Karpas-422 (cell line): ENCODE results near the gene ODAD3. TPM values are rescaled to one million over a fixed set of nuclear protein-coding genes. Genes with fewer than 3 reads are reported as not detected.

Experiments used
- DNase-seq: peaks from one replicate; pipeline ENCODE4 v3.0.0-alpha.2; 2015
- H2AFZ ChIP-seq: fragments of 200-600 bp; sonication (generic); 2 replicates; pipeline ENCODE4 v1.6.1; 2014; ENCODE audit warnings: antibody characterized with exemption, low read length, mixed read lengths
- H3K27ac ChIP-seq: fragments of 200-600 bp; sonication (generic); 2 replicates; pipeline ENCODE4 v1.5.1; 2014; ENCODE audit warnings: mild to moderate bottlenecking, low read length, moderate library complexity
- H3K27me3 ChIP-seq: fragments of 200-600 bp; sonication (generic); 2 replicates; pipeline ENCODE4 v1.6.1; 2014; ENCODE audit warnings: low read length, mixed read lengths
- H3K36me3 ChIP-seq: fragments of 200-600 bp; sonication (generic); 2 replicates; pipeline ENCODE4 v1.6.1; 2014; ENCODE audit warnings: low read length, mixed read lengths; ENCODE audit not compliant: insufficient read depth
- H3K4me1 ChIP-seq: fragments of 200-600 bp; sonication (generic); 2 replicates; pipeline ENCODE4 v1.6.1; 2014; ENCODE audit warnings: mild to moderate bottlenecking, low read length, mixed read lengths
- H3K4me2 ChIP-seq: fragments of 200-600 bp; sonication (generic); 2 replicates; pipeline ENCODE4 v1.6.1; 2014; ENCODE audit warnings: low read length, low read depth, mild to moderate bottlenecking; ENCODE audit not compliant: poor library complexity, severe bottlenecking
- H3K4me3 ChIP-seq: fragments of 200-600 bp; sonication (generic); 2 replicates; pipeline ENCODE4 v1.5.1; 2014; ENCODE audit warnings: mild to moderate bottlenecking, antibody characterized with exemption, low read length, mixed read lengths
- H3K79me2 ChIP-seq: fragments of 200-600 bp; sonication (generic); 2 replicates; pipeline ENCODE4 v1.6.1; 2014; ENCODE audit warnings: mild to moderate bottlenecking, low read length, mixed read lengths
- H3K9ac ChIP-seq: fragments of 200-600 bp; sonication (generic); 2 replicates; pipeline ENCODE4 v1.6.0; 2014; ENCODE audit warnings: low read length
- H3K9me2 ChIP-seq: fragments of 200-600 bp; sonication (generic), shearing (Covaris generic); replicated peaks from 2 replicates; pipeline ENCODE4 v1.6.0; 2014; ENCODE audit warnings: mild to moderate bottlenecking, low read length, moderate library complexity; ENCODE audit not compliant: insufficient read depth
- H3K9me3 ChIP-seq: fragments of 300-700, 200-600 bp; sonication (generic); 2 replicates; pipeline ENCODE4 v1.6.1; 2014; ENCODE audit warnings: low read length, mixed read lengths
- H4K20me1 ChIP-seq: fragments of 200-600 bp; sonication (generic); 2 replicates; pipeline ENCODE4 v1.6.1; 2014; ENCODE audit warnings: mild to moderate bottlenecking, antibody characterized with exemption, low read length, low read depth; ENCODE audit not compliant: insufficient read depth
- total RNA-seq: library from RNA; depleted of rRNA; stranded (reverse); fragments of >200 nt; shearing (Covaris generic); gene quantifications from 2 replicates; pipeline ENCODE4 v1.2.3, GENCODE V29; 2014; ENCODE audit warnings: low replicate concordance; rRNA removed

The ODAD3 gene
- total RNA-seq, result 0.32 TPM in 1 of 2 replicates, not detected in the other

DNA sequence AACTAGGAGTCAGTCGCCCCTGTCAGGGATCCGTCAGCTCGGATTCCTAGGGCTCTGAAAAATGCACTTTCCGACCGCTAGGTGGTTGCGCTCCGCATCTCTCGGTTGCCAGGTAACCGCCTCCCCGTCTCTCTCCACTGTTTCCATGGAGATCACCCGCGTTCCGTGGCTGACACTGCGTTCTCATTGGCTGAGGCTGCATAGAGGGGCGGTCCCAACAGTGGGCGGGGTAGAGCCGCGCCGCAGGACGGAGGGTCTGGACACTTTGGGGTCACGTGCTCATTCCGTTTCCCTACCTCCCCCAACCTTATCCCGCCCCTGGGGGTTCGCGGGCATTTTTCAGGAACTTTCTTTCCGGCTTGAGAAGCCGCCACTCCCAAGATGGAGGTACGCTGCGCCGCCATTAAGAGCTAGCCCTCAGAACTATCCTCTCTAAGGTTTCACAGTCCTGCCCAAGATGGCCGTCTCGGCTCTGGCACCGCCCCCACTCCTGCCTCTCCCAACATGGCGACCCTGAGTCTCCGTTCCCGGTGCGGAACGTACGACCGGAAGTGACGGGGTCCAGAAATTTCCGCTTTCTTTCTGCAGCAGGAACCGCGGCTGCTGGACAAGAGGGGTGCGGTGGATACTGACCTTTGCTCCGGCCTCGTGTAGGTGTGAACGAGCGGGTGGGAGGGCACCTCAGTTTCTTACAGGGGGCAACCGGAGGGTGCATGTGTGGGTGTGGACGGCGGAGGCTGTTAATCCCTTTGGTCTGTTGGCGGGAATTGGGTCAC, at the start of gene ODAD3, which contains the start of gene PRKCSH:
TSS of gene ODAD3 (minus strand) at position 65 of the 776 bp plus-strand sequence. CDS start 105 bp downstream, outside the sequence.
TSS of gene PRKCSH (plus strand) at position 579 of the 776 bp plus-strand sequence. CDS start 483 bp downstream, outside the sequence.
- Histone ChIP-seq H3K4me1 (peaks cover 24% of the 10 kb centered on the region), H3K4me2 (peak within 1 kb of the TSS; percentile 98), H3K9me2 (no peaks in the 10 kb centered on the region), H3K9ac (peak within 1 kb of the TSS; percentile 80), H3K27me3 (no peaks in the 10 kb centered on the region), H4K20me1 (peaks cover 5% of the 10 kb centered on the region; the same call in 1 of the 2 replicates), H3K4me3 (peak within 1 kb of the TSS; percentile 84), H3K36me3 (peaks cover 10% of the 10 kb centered on the region; the same call in 1 of the 2 replicates), H3K27ac (peak within 1 kb of the TSS; percentile 8; the same call in 1 of the 2 replicates), H3K9me3 (no peaks in the 10 kb centered on the region), H3K79me2 (peaks cover 20% of the 10 kb centered on the region), H2AFZ (peak within 1 kb of the TSS; percentile 99)
- DNase-seq, result peak; percentile 100

DNA sequence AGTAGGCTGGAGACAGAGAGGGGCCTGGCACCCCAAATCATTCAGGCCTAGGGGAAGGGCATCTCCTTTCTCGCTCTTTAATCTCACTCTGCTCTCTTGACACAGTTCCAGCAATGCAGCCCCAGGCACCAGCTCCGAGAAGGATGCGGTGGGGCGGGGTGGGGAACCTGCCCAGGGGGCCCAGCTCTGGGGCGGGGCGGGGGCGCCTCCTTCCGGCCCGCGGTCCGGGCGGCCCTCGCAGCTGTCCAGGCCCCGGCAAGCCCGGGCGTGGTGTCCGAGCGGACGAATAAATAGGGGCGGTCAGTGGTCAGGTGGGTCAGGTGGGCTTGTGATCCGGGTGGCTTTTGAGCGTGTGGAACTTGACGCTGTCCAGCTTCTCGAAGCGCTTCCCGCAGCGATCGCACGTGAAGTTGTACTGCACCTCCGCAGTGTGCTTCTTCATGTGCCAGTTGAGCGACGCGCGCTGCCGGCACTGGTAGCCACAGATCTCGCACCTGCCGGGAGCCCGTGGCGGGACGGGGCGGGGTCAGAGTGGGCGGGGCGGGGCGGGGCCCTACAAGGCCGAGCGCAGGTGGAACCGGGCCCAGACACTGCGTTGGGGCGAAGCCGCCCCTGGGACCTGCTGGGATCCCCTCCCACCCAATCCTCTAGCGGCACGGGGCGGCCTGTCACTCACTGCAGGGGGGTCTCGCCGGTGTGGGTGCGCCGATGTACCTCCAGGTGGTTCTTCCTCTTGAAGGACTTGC, 48.6 kb upstream of the ODAD3 start:
- no peak for DNase-seq
- Histone ChIP-seq H3K9me2 (no peaks in the 10 kb centered on the region), H3K79me2 (no peaks in the 10 kb centered on the region), H3K27me3 (no peaks in the 10 kb centered on the region), H3K9ac (no peak overlapping the region), H3K27ac (no peak overlapping the region), H3K36me3 (no peaks in the 10 kb centered on the region), H3K9me3 (no peaks in the 10 kb centered on the region), H3K4me3 (no peak overlapping the region), H3K4me2 (no peak overlapping the region), H4K20me1 (no peaks in the 10 kb centered on the region), H3K4me1 (peaks cover 16% of the 10 kb centered on the region), H2AFZ (no peak overlapping the region)

DNA sequence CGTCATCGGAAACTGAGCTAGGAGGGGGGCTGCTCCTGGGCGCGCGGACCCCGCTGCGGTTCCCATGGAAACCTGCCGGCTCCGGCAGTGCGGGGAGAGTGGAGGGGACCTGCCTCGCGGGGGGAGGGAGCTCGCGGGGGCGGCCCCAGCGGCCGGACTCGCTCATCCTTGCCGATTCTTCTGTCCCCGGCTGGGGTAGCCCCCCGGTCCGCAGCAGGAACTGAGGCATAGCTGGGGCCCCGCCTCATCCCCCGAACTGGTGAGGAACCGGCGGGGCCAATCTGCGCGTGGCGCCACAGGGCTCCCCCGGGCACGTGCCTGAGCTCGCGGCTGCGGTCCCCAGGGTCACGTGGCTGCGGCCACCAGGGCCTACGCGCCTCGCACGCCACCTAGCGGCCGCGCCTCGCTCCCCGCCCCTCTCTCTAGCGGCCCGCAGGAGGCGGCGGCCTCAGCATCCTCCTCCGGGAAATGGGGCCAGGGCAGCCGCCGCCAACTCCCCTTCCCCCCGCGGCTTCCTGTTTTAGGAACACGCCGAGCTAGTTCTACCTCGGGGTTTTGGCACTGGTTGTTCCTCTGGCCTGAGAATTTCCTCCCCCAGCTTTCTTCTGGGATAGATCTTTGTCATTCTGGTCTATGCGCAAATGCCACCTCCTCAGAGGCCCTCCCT, 47.6 kb upstream of the ODAD3 start:
- peak; percentile 97 for DNase-seq
- Histone ChIP-seq H3K4me2 (peak overlapping the region; percentile 79), H3K27me3 (no peaks in the 10 kb centered on the region), H3K9me2 (no peaks in the 10 kb centered on the region), H3K9me3 (no peaks in the 10 kb centered on the region), H3K79me2 (no peaks in the 10 kb centered on the region), H3K9ac (peak overlapping the region; percentile 81), H3K36me3 (no peaks in the 10 kb centered on the region), H3K27ac (peak overlapping the region; percentile 86), H2AFZ (peak overlapping the region; percentile 91; the same call in 1 of the 2 replicates), H3K4me3 (peak overlapping the region; percentile 61; the same call in 1 of the 2 replicates), H4K20me1 (no peaks in the 10 kb centered on the region), H3K4me1 (peaks cover 16% of the 10 kb centered on the region)

DNA sequence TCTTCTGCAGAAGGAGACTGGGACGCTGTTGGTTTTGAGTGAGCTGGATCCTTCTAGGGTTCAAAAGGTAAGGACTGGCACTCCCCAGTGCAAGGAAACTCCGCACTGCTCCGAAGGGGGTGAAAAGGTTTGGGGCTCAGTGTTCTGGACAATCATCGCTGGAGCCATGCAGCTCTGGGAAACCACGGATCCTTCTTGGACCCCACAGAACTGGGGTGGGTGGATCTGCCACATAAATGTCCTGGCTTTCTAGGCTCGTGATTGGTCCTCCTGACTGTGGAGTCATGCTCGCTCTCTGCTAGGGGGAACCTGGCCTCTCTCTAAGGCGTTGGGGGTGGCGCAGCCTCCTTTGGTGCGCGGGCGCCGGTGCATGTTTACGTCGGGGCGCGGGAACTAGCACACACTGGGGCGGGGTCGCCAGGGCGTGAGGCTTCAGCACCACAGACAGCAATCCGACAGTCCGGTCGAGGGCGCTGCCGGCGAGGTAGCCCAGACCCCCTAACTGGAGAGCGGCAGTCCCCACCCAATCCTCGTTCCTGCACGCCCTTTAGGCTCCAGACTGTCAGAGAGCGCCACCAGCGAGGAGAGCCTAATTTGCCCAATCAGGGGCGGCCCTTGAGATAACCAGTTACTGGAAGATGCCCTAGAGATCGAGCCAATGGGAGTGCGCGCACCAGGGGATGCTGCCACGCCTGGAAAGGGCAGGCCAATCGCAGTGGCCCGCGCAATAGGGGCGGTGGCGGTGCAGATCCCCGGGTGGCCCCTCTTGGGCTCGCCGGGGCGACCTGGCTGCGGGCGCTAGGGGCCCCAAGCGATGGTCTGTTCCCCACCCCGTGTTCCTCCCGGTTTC, 46.8 kb upstream of the ODAD3 start:
- no peaks in the 10 kb centered on the region for H3K9me3 ChIP-seq
- H3K9ac ChIP-seq, result peak overlapping the region; percentile 81
- no peaks in the 10 kb centered on the region for H3K27me3 ChIP-seq
- no peaks in the 10 kb centered on the region for H3K36me3 ChIP-seq
- H2AFZ ChIP-seq, result peak overlapping the region; percentile 91; the same call in 1 of the 2 replicates
- no peaks in the 10 kb centered on the region for H3K79me2 ChIP-seq
- peak; percentile 96 for DNase-seq
- no peaks in the 10 kb centered on the region for H4K20me1 ChIP-seq
- peak overlapping the region; percentile 79 for H3K4me2 ChIP-seq
- peaks cover 16% of the 10 kb centered on the region for H3K4me1 ChIP-seq
- H3K9me2 ChIP-seq, result no peaks in the 10 kb centered on the region
- H3K4me3 ChIP-seq, result peak overlapping the region; percentile 61; the same call in 1 of the 2 replicates
- peak overlapping the region; percentile 86 for H3K27ac ChIP-seq

DNA sequence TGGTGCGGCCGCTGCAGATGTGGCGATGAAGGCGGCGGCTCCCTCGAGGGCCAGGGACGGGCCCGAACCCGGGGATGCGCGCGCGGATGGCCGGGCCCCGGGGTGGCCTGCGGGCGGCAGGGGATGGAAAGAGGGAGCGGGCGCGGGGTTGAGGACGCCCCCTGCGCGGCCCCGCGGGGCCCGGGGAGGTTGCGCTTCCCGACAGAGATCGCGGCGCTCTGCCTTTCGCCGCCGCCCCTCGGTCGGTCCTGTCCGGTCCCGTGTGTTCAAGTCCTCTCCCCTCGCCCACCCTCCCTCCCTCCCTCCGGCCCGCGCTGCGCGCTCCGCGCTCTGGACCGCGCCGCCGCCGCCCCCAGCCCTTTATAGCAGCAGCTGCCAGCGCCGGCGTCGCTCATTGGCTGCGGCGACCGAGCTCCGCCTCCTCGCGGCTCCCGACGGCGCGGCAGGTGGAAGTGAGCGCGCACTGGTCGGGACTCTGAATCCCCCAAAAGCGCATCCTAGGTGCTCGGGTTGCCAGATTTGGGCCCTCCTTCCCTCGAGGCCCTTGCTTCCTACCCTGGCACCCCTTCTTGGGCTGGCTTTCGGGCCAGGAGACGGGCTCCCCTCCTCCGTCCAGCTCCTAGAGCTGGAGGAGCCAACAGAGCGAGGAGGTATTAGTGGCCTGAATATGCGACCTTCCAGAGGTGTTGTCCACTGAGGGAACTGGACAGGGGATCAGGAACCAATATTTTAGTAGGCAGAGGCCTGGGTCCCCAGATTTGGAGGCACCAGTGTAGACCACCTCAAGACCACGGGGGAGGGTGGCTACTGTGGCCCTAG, 46.0 kb upstream of the ODAD3 start, which contains the start of gene ELAVL3:
TSS of gene ELAVL3 (minus strand) at position 332 of the 819 bp plus-strand sequence. CDS start 438 bp downstream, outside the sequence.
- Histone ChIP-seq H2AFZ (no peak within 1 kb of the TSS), H3K27me3 (no peaks in the 10 kb centered on the region), H3K9ac (peak within 1 kb of the TSS; percentile 34; the same call in 1 of the 2 replicates), H3K9me2 (no peaks in the 10 kb centered on the region), H3K79me2 (no peaks in the 10 kb centered on the region), H3K36me3 (no peaks in the 10 kb centered on the region), H3K4me1 (peaks cover 16% of the 10 kb centered on the region), H3K9me3 (no peaks in the 10 kb centered on the region), H3K27ac (no peak within 1 kb of the TSS), H3K4me3 (peak within 1 kb of the TSS; percentile 13; the same call in 1 of the 2 replicates), H4K20me1 (no peaks in the 10 kb centered on the region), H3K4me2 (peak within 1 kb of the TSS; percentile 79)
- DNase-seq, result no peak

DNA sequence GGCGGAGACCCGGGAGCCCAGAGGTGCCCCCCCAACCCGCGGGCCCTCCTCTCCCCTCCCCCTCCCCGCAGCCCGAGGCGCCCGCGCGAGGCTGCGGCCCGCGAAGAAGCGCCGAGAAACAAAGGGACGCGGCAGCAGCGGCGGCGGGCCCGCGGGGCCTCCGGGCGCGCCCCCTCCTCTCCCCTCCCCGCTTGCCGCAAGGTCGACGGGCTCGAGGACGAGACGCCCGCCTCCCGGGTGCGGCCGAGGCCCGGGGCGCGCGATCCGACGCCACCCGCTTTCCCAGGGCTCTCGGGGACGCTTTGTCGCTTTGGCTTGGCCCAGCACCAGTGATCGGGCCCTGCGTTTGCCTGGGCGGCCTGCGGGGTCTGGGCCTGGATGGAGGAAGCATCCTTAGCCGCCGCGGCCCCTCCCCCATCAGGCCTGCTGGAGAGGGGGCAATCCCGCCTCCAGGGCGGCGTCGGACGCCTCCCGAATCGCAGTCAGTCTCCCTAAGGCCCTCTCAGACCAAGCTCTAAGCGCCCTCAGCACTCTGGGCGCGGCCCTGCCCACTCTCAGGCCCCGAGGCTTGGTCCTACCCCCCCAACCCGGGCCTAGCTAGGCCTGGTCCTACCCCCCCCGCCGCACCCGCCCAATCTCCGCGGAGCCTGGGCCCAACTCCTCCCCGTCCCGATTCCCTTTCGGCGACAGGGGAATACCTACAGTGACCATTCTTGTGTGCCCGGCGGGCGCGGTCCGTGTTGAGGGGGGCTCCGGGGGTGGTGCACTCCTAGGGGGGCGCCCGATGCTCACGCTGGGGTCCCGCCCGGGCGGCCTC, 45.2 kb upstream of the ODAD3 start:
- Histone ChIP-seq H3K79me2 (no peaks in the 10 kb centered on the region), H3K4me3 (no peak overlapping the region), H3K36me3 (no peaks in the 10 kb centered on the region), H3K9me2 (no peaks in the 10 kb centered on the region), H3K4me1 (peaks cover 16% of the 10 kb centered on the region), H3K9me3 (no peaks in the 10 kb centered on the region), H4K20me1 (no peaks in the 10 kb centered on the region), H3K27ac (no peak overlapping the region), H2AFZ (no peak overlapping the region), H3K9ac (no peak overlapping the region), H3K27me3 (no peaks in the 10 kb centered on the region), H3K4me2 (no peak overlapping the region)
- no peak for DNase-seq
